GM12878 (cell line): ENCODE results near the gene LRRN4CL. TPM values are rescaled to one million over a fixed set of nuclear protein-coding genes. Genes with fewer than 3 reads are reported as not detected.

Experiments
- ATF2 ChIP-seq: IDR thresholded peaks from 2 replicates; pipeline ENCODE4 v1.6.1; 2012; ENCODE audit warnings: low read length, inconsistent platforms
- BCL11A ChIP-seq: IDR thresholded peaks from 2 replicates; pipeline ENCODE4 v1.6.1; 2011; ENCODE audit warnings: low read depth, low read length
- BMI1 ChIP-seq: fragments of 450-650 bp; IDR thresholded peaks from 2 replicates; pipeline ENCODE4 v1.6.1; 2016; ENCODE audit warnings: mild to moderate bottlenecking, moderate library complexity, borderline replicate concordance
- CBFB ChIP-seq: IDR thresholded peaks from 2 replicates; pipeline ENCODE4 v1.6.1; 2016; ENCODE audit warnings: antibody characterized with exemption, low read depth
- GABPA ChIP-seq: IDR thresholded peaks from 2 replicates; pipeline ENCODE4 v1.6.1; 2014; ENCODE audit warnings: antibody characterized with exemption, low read depth, mild to moderate bottlenecking, inconsistent platforms
- GATAD2B ChIP-seq: fragments of 450-650 bp; conservative IDR thresholded peaks from 2 replicates; pipeline ENCODE4 v1.6.1; 2017; ENCODE audit warnings: low read depth, mild to moderate bottlenecking, moderate library complexity
- IKZF1 ChIP-seq: fragments of 450-650 bp; conservative IDR thresholded peaks from 2 replicates; pipeline ENCODE4 v1.6.1; 2017; ENCODE audit warnings: antibody characterized with exemption, mild to moderate bottlenecking
- MEF2B ChIP-seq: fragments of 450-650 bp; IDR thresholded peaks from 2 replicates; pipeline ENCODE4 v1.6.1; 2018; ENCODE audit warnings: mild to moderate bottlenecking, moderate library complexity; ENCODE audit not compliant: partially characterized antibody, poor library complexity, severe bottlenecking
- MLLT1 ChIP-seq: fragments of 450-650 bp; IDR thresholded peaks from 2 replicates; pipeline ENCODE4 v1.6.1; 2016; ENCODE audit warnings: mild to moderate bottlenecking
- NFXL1 ChIP-seq: fragments of 450-650 bp; IDR thresholded peaks from 2 replicates; pipeline ENCODE4 v1.6.1; 2017; ENCODE audit warnings: antibody characterized with exemption, mild to moderate bottlenecking, borderline replicate concordance
- NKRF ChIP-seq: fragments of 450-650 bp; conservative IDR thresholded peaks from 2 replicates; pipeline ENCODE4 v1.6.1; 2017; ENCODE audit warnings: mild to moderate bottlenecking, moderate library complexity
- POLR2AphosphoS2 ChIP-seq: IDR thresholded peaks from 2 replicates; pipeline ENCODE4 v1.6.1; 2011; ENCODE audit warnings: low read depth, mild to moderate bottlenecking, low read length, improper control_type of control experiment, moderate library complexity
- SIN3A ChIP-seq: IDR thresholded peaks from 2 replicates; pipeline ENCODE4 v1.6.1; 2012; ENCODE audit warnings: low read depth, low read length, improper control_type of control experiment
- USF2 ChIP-seq: IDR thresholded peaks from 2 replicates; pipeline ENCODE4 v1.6.1; 2011; ENCODE audit warnings: low read depth, low read length, improper control_type of control experiment, borderline replicate concordance
- ZBTB11 ChIP-seq: fragments of 450-650 bp; formaldehyde crosslinking; IDR thresholded peaks from 2 replicates; pipeline ENCODE4 v1.5.0; 2022; ENCODE audit warnings: mild to moderate bottlenecking, missing genetic modification characterization
- ZNF274 ChIP-seq: IDR thresholded peaks from one replicate; pipeline ENCODE4 v1.8.0; 2011; ENCODE audit not compliant: insufficient read length, insufficient read depth
- ZNF384 ChIP-seq: IDR thresholded peaks from 2 replicates; pipeline ENCODE4 v1.6.1; 2012; ENCODE audit warnings: low read depth, mild to moderate bottlenecking, low read length, improper control_type of control experiment, borderline replicate concordance
- ZSCAN29 ChIP-seq: fragments of 450-650 bp; IDR thresholded peaks from 2 replicates; pipeline ENCODE4 v1.6.1; 2017; ENCODE audit warnings: mild to moderate bottlenecking, moderate library complexity
- polyA plus RNA-seq, 11 experiments: library from polyadenylated mRNA; depleted of rRNA in 4 of 11; unstranded in 6 of 11; stranded (reverse) in 5 of 11; fragments of >200 nt; fragmentation: Nextera tagmentation in 4 of 11; fragmentation: Illumina TruSeq in 1 of 11; extraction: Ambion mirVana in 4 of 11; extraction: Trizol in 1 of 11; gene quantifications; 1 replicate in 1 of 11; 2 replicates in 10 of 11; pipeline versions ENCODE4 v1.2.1 to v1.2.3, GENCODE V29; 2011 to 2016; ENCODE audit warnings: inconsistent platforms in 2 of 11, missing spikeins in 2 of 11, low read depth in 1 of 11
- total RNA-seq, 4 experiments: library from RNA; depleted of rRNA in 3 of 4; stranded (reverse); fragments of >200 nt in 3 of 4; fragmentation: Illumina TruSeq in 1 of 4; extraction: Trizol in 1 of 4; gene quantifications; 2 replicates each; pipeline versions ENCODE4 v1.2.1 to v1.2.3, GENCODE V29; 2013 to 2021

Gene LRRN4CL
- total and polyA plus RNA-seq, 10 of the 15 experiments (the other 5 are each of a cell fraction or from before 2014, with no cell fraction given): 0.01 to 0.06 TPM; not detected in 8

- TF ChIP-seq GABPA: no peak
- TF ChIP-seq ATF2: no peak
- no peak for TF ChIP-seq CBFB
- no peak for TF ChIP-seq BCL11A
- TF ChIP-seq ZBTB11 (CRISPR knock-in tag): no peak
- TF ChIP-seq IKZF1: 0 out of 2 replicates have a peak, but pooled peaks have one; percentile 22
- TF ChIP-seq NFXL1: no peak
- no peak for TF ChIP-seq BMI1
- no peak for TF ChIP-seq POLR2AphosphoS2
- TF ChIP-seq MEF2B: no peak
- no peak for TF ChIP-seq ZNF384
- 0 out of 2 replicates have a peak, but pooled peaks have one; percentile 23 for TF ChIP-seq MLLT1
- TF ChIP-seq ZNF274: no peak
- TF ChIP-seq USF2: no peak
- peak; percentile 82 for TF ChIP-seq ZSCAN29
- no peak for TF ChIP-seq SIN3A
- no peak; the same call in 1 of the 2 replicates for TF ChIP-seq GATAD2B
- TF ChIP-seq NKRF: peak; percentile 72; the same call in 1 of the 2 replicates
These were observed 24.8 kb downstream of the LRRN4CL start (continued) for GRCh38 chr11:62664405-62665074.
